GM21576 (cell line): ENCODE measurements around the gene TRIAP1.

Source experiments
- ATAC-seq: cut with Tn5 transposase; IDR thresholded peaks from one replicate; pipeline ENCODE4 v1.9.1; 2021; ENCODE audit warnings: mild to moderate bottlenecking, moderate library complexity; ENCODE audit not compliant: unreplicated experiment

The TRIAP1 gene

DNA sequence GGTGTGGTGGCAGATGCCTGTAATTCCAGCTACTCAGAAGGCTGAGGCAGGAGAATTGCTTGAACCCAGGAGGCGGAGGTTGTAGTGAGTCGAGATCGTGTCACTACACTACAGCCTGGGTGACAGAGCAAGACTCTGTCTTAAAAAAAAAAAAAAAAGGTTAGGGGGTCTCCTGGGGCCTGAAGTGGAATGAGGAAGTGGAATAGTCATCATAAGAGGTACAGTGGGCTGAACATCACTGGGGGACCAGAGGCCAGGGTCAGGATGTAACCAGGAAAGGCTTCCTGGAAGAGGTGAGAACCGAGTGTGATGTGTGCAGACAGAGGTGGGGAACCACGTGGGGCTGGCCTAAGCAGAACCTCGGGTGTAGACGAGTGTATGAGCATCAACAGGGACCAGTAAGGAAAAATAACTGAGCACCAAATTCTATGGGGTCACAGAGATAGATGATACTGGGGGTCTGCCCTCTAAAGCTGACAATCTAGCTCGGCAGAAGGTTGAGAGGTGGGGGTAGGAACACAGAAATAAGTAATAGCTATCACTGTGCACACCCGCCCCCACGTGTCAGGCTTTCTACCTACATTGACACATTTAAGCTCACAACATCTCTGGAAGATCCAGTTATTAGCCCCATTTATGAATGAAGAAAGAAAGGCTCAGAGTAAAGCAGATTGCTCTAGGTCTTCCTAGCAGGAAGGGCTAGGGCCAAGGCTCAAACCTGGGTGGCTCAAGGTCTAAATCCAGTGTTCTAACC, 13.2 kb downstream of the TRIAP1 start:
- ATAC-seq = no peak

DNA sequence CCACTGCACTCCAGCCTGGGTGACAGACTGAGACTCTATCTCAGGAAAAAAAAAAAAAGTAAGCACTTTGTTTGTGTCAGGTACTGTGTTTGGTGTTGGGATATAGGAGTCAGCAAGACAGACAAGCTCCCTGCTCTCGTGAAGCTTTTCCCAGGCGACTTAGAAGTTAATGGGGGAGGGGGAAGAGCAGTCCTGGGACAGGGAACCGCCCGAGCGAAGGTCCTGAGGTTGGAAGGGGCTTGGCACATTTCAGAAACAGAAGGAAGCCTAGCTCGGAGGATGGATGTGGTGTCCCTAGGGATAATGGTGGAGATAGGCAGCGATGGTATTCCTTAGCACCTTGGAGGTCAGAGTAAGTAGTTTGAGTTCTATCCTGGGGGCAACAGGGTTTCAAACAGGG, 16.8 kb downstream of the TRIAP1 start:
- ATAC-seq = no peak

DNA sequence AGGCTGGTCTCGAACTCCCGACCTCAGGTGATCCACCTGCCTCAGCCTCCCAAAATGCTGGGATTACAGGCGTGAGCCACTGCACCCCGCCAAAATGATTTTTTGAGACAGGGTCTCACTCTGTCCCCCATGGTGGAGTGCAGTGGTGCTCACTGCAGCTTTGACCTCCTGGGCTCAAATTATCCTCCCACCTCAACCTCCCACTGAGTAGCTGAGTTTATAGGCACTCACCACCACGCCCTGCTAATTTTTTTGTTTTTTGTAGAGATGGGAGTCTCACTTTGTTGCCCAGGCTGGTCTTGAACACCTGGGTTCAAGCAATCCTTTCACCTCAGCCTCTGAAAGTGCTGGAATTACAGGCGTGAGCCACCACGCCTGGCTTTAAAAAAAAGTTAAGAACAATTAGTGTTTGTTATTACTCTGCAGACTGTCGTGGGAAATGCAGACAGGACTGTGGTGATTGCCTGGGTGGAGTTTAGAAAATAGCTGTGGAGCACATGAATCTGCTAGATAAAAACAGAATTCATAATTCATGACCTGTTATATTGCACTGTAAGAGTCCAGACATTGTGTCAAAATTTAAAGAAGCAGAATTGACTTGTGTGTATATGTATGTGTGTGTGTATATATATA, 17.5 kb downstream of the TRIAP1 start:
- no peak for ATAC-seq

DNA sequence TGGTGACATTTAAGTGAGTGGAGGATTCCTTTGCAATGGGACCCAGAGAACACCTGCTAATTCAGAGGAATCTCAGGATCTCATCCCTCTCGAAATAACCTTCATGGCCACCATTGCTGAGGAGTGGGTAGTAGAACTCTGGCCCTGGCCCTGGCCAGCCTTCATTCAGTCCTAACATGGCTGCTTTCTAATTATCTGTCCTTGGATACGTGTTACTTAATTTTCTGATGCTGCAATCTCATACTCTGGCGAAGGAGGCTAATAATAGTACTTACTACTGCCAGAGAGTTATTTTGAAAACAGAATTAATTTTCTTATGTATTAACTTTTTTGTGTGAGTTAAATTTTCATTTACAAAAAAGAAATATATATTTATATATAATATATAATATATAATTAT, 20.4 kb downstream of the TRIAP1 start:
- ATAC-seq = no peak

DNA sequence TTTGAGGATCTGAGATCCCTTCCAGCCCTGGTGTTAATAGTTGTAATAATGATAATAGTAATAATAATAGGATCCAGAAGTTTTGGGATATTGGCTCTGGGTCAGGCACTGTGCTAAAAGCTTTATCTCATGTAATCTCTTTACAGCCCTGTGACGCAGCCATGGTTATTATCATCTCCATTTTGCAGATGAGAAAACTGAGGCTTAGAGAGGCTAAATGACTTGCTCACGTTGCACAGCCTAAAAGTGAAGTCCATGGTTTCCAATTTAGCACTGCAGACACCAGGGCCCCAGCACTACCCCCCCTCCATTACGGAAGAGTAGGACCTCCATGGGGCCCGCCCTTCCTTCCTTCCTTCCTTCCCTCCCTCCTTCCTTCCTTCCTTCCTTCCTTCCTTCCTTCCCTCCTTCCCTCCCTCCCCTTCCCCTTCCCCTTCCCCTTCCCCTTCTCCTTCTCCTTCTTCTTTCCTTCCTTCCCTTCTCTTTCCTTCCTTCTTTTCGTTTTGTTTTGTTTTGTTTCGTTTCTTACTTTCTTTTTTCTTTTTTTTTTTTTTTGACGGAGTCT, 23.2 kb downstream of the TRIAP1 start:
- ATAC-seq = no peak

DNA sequence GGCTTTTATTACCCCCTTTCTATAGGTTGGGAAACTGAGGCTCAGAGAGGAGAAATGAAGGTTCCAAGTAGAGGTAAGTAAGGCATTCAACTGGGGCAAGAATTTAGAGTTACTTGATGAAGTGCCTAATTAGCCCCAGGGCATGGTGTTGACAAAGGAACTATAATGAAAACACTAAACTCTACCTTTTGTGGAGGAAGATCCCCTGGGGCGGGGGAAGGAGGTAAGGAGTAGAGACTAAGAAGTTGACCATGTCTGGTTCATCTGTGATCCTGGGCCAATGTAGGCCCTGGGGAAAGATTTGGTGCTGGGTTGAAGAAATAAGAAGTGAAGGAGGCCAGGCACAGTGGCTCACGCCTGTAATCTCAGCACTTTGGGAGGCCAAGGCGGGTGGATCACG, 24.5 kb downstream of the TRIAP1 start:
- ATAC-seq = no peak

DNA sequence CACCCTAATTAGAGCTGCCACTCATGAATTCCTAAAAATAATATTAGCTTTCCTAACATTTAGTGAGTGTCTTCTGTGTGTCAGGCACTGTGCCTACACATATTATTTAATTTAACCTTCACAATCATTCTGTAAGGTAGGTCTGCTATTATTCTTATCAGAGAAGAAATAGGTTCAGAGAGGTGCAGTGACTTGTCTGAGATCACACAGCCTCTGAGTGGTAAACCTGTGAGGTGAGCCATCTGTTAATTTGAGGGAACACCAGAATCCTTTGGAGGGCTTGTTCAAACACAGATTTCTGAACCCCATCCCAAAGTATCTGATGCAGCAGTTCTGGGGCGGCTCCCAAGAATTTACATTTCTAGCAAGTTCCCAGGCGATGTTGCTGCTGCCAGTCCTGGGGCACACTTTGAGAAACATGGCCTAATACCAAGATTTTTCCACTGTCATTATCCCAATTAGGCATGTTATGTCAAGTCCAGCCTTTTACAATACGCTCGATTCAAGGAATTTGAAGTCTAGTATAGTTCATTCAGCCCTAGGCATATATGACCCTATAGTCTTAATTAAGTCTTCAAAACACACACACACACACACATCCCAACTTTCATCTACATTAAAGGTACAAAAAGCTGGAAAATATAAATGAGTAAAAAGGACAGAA, 28.1 kb downstream of the TRIAP1 start:
- no peak for ATAC-seq

DNA sequence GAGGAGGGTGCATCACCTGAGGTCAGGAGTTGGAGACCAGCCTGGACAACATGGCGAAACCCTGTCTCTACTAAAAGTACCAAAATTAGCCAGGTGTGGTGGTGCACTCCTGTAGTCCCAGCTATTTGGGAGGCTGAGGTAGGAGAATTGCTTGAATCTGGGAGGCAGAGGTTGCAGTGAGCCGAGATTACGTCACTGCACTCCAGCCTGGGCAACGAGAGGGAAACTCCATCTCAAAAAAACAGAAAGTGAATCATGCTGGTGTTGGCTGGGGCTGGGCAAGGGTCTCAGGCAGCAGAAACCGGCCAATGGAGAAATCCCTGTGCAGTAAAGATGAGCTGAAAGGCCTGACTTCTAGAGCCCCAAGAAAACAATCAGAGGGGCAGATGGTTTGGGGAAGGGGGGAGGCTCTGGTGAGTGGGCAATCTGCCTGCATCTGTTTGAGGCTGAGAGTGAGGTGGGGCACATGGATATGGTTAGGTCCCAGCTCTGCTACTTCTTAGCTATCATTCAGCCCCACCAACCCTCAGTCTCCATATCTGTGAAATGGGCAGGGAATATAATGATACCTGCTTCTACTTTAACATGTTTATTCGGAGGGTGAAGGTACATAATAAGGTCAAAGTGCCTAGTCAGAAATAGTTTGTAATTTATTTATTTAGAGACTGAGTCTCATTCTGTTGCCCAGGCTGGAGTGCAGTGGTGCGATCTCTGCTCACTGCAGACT, 29.5 kb downstream of the TRIAP1 start:
- no peak for ATAC-seq

DNA sequence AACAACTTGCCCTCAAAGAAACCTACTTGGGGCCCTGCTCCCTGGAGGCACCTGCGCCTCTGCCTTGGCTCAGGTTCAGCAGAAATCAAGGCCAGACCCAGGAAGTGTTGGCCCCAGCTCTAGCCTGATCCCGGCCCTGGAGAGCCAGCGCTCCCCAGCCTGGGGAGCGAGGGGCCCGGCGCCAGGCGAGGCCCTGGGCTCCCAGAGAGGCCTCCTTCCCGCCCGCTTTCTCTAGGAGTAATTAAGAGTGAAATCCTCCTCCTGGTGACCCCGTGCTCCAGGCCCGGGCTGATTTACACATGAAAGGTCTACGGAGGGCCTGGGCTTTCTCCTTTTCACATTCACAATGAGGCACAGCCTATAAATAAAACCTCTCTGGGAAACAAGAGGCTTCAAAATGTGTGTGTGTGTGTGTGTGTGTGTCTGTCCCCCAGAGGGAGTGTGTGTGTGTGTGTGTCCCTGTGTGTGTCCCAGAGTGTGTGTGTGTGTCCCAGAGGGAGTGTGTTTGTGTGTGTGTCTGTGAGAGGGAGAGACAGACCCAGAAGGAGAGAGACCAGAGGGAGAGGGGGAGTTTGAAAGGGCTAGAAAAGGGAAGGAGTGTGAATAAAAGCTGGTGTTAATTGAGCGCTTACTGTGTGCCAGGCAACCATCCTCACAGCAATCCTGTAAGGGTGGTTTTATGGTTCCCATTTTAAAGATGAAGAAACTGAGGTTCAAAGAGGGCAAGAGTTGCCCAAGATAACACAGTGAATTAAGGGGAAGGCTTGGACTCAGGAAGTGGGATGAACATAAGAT, 32.1 kb downstream of the TRIAP1 start:
- no peak for ATAC-seq

DNA sequence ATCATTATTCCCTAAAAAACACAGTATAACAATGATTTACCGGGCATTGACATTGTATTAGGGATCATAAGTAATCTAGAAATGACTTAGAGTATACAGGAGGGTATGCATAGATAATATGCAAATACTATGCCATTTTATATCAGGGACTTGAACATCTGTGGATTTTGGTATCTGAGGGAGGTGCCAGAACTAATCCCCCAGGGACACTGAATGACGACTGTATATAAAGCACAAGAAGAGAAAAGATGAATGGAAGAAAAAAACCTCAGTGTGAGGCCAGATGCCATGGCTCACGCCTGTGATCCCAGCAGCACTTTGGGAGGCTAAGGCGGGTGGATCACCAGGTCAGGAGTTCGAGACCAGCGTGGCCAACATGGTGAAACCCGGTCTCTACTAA, 33.8 kb downstream of the TRIAP1 start:
- ATAC-seq = no peak

DNA sequence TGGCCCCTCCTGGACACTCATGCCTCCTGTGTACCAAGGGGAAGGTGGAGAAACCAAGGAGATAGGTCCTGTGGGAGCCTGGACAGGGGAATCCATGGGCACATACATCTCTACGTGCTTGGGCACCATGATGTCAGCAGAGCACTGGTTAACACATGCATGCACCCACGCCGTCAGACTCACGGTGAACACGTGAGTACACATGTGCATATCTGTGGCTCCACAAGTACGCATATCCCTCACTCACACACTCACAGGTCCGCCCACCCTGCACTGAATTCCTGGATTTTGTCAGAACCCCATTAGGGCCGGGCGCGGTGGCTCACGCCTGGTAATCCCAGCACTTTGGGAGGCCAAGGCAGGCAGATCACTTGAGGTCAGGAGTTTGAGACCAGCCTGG, 37.4 kb downstream of the TRIAP1 start:
- no peak for ATAC-seq

DNA sequence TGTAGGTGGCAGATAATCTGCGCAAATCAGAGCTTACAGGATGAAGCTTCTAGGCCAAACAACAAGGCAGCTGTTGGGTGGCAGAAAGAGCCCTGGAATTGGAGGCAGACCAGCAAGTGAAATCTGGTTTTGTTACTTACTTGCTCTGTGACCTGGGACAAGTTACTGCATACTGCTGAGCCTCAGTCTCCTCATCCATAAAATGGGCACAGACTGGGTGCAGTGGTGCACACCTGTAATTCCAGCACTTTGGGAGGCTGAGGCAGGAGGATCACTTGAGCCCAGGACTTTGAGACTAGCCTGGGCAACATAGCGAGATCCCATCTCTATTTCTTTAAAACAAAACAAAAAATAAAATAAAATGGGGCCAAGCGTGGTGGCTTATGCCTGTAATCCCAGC, 39.6 kb downstream of the TRIAP1 start:
- no peak for ATAC-seq

DNA sequence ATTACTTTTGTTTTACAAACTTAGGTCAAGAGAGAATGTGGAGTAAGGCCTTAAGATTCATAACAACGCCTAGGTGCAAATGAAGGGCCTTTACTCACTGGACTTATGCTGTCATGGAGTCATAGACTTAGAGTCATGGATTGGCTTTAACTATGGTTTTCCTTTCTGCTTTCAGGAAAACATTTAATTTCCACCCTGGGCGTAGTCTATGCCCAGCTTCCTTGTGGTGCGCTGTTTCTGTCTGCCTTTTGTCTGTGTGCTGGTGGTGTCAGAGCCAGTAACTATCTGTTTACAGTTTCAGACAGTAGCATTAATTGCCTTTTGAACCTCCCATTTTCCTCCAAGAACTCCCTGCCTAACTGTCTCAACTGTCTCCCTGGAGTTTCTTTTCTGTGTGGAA, 40.1 kb downstream of the TRIAP1 start:
- no peak for ATAC-seq

DNA sequence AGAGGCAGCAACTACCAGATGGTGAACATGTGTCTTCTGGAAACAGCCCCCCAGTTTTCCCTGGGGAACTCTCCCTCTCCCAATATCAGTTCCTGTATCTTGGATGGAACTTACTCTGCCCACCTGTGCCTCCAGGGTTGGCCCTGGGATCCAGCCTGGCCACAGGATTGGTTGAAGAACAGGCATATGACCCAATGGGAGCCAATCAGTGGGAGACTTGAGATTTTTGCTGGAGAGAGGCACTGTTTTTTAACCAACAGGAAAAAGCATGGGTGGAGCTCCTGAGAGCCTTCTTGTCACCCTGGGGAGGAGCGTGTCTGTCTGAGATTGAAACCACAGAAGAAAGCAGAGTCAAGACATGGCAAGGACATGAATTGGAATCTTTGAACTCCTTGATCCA, 41.9 kb downstream of the TRIAP1 start:
- ATAC-seq = no peak

DNA sequence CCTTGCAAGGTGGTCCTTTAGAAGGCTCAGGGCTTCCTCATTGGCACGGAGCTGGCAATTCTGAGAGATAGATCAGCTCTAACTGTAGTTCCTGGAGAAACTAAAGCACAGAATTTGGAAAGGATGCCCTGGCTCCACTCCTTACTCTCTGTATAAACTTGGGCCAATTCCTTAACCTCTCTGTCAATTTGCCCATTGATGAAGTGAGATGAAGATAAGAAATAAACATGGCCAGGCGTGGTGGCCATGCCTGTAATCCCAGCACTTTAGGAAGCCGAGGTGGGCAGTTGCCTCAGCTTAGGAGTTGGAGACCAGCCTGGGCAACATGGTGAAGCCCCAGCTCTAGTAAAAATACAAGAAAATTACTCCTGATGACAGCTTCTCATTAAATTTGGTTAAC, 42.3 kb downstream of the TRIAP1 start:
- no peak for ATAC-seq

DNA sequence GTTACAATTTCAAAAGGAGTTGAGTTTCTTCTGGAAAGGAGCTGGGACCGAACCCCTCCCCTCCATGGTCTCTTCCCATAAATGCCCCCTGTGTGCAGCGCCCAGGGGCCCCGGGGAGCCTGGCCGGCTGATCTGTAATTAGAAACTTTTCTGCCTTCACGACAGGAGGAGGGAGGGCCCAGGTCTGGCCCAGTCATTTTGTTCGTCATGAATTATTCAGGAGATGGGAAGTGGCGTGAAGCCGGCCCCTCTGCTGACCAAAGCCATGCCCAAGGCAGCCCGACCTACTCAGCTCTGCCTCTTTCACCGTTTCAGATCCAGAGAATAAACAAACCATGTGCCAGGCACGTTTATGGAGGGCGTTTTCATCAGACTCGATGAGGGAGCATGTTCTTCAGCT, 44.0 kb downstream of the TRIAP1 start:
- ATAC-seq = no peak

DNA sequence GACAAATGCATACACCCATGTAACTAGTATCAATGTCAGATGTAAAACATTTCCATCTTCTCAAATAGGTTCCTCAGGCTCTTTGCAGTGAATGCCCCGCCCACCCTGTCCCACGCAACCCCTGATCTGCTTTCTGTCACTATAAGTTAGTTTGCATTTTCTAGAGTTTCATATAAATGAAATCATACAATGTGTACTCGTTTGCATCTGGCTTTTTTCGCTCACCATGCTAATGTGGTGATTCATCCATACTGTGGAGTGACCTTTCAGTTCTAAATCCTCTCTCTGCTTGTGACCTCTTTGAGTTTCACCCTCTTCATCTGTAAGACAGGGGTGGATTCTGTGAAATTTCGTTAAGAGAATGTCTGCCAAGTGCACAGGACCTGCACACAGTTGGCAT, 46.7 kb downstream of the TRIAP1 start:
- ATAC-seq = no peak

DNA sequence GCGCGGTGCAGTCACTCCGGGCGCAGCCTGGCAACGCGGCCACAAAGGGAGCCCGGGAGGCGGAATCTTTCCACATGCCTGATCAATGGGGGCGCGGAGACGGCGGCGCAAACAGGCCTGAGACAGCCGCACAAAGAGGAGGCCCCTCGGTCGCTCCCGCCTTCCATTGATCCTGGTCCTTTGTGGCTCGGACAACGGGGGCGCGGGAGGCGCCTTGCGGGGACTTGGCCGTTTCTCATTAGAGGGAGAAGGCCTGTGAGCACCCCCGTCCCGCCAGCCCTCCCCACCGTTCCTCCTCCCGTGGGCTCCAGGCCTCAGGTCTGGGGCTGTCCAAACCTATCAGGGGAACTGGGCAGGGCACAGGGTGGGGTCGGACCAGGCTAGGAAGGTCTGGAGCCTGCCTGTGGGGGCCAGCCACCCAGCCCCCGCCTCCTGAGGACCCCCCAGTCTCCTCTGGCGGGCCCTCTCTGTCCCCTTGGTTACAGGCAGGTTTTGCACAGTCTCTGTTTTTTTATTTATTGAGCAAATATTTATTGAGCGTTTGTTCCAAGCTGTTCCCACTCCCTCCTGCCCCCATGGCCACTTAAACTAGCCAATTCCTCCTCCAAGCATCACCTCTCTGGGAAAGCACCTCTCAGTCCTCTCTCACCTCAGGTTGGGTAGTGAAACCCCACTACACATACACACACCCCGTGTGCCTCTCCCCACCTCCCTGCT, 48.2 kb downstream of the TRIAP1 start:
- no peak for ATAC-seq

DNA sequence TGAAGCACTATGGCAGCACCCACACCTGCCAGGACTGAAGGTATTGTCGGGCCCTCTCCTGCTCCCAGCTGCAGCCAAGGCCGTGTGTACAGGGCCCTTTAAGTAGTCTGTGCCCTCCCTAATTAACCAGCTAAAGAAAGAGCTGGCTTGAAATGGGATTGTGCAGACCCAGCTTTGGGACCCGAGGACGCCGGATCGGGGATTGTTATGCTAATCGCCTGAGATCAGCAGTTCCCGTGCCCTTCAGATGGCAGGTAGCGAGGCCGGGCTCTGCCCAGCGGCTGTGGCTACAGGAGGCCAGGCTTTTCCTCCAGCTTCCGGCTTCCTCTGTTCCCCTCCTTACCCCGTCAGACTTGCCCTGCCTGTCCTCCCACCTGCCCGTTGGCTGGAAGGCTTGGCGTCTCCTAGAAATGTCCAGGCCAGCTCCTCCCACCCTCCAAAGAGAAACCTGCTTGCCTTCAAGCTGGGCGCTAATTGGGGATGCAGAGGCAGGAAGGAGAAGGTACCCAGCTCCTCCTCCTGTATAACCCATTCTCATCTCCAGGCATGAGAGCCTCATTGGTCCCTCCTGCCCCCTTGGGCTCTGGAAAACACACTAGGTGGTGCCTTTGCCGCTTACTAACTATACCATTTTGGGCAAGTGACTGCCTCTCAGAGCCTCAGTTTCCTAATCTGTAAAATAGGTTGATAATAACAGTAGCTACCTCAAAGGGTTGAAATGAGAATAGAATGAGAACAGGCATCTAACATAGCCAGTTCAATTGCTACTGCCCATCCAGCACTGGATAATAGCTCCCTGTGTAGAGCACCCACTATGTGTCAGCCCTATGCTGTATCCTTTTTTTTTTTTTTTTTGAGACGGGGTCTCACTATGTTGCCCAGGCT, 51.5 kb downstream of the TRIAP1 start:
- no peak for ATAC-seq
